ENCODE results near the gene FCER1G.

The FCER1G gene

DNA sequence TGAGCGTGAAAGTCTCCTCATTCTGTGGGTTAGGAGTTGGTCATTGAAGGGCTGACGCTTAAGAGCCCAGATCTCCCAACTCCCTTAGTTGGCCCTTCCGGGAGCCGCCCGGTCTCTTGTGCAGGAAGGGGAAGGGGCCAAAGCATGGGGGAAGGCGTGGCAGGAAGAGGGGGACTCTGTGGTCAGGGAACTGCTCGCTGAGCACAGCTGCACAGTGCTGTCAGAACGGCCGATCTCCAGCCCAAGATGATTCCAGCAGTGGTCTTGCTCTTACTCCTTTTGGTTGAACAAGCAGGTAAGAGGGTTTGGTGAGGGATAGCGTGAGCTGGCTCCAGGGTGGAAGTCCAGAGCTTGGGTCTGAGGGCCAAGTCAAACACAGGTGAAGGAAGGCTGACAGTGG lies at the start of gene FCER1G:
TSS of gene FCER1G (plus strand) at position 220 of the 400 bp plus-strand sequence. CDS start at position 247, 27 bp downstream.
- no peak for DNase-seq

DNA sequence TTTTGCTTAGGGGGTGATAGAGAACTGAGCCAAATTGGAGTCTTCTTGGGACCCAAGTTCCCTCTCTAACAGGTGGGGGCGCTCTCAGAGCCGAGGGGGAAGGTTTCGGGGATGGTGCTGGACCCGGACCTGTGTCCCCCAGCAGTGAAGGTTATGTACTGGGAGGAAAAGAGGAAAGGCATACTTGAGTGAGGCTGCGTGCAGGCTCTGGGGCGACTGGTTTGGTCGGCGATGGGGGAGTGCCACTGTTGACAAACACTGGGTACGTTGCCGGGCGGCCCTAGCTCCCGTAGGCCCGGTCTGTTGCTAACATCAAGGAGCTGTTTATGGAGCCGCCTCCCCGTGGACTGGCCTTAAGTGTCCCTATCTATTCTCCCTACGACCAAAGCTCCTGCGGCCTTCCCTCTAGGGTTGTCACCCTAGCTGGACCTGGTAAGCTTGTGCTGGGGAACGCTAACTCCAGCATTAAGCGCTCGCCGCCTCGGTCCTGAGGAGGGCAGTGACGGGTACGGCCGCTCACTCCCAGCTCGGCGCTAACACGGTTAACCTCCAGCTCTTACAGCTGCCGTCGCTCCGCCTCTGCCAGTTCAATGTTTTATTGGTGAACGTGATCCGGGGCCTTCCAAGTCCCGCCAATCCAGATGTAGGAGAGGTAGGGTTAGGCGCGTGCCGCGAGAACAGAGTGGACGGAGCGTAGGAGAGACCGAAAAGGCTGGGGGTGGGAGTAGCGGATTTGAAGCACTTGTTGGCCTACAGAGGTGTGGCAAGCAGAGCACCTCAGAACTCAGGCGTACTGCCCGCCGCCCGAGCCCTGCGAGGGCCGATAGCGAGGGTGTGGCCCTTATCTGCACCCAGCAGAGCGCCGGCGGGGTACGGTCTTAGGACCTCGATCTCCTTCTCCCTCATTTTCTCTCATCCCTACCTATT lies 49.1 kb upstream of the FCER1G start, which contains the start of gene PPOX:
TSS of gene PPOX (plus strand) at position 685 of the 927 bp plus-strand sequence. CDS start 422 bp downstream, outside the sequence.
- peak; percentile 95 for DNase-seq

DNA sequence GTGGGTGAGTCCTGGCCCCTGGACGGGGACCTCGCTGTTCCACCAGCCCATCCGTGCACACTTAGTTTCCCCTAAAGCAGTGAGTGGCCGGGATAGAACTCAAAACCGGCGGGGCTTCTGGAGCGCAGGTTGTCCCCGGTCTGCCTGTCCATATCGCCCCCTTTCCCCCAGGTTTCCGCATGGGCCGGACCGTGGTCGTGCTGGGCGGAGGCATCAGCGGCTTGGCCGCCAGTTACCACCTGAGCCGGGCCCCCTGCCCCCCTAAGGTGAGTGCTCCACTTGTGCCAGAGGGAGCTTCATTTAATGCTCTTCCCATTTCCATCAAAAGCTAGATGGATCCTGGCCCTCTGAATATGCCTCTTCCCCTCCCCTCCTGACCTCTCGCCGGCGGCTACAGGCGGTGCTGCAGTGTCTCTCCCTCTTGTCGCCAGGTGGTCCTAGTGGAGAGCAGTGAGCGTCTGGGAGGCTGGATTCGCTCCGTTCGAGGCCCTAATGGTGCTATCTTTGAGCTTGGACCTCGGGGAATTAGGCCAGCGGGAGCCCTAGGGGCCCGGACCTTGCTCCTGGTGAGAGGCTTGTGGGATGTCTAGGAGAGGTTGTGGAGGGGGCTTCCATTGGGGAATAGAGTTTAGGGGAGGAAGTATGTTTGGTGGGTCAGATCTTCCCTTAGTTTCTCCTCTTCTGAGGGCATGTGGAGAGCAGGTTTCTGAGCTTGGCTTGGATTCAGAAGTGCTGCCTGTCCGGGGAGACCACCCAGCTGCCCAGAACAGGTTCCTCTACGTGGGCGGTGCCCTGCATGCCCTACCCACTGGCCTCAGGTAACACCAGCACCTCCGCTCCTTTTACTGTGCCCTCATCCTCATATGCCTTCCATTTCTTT lies 48.2 kb upstream of the FCER1G start:
- no peak for DNase-seq

DNA sequence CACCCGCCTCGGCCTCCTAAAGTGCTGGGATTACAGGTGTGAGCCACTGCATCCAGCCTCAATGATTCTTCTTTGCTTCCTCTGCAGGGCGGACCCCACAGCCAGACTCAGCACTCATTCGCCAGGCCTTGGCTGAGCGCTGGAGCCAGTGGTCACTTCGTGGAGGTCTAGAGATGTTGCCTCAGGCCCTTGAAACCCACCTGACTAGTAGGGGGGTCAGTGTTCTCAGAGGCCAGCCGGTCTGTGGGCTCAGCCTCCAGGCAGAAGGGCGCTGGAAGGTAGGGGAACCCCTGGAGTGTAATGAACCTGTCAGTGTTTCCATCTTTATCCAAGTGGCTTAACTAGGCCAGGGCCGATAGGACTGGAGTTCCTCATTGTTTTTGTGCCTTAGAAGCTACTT lies 46.2 kb upstream of the FCER1G start:
- no peak for DNase-seq

DNA sequence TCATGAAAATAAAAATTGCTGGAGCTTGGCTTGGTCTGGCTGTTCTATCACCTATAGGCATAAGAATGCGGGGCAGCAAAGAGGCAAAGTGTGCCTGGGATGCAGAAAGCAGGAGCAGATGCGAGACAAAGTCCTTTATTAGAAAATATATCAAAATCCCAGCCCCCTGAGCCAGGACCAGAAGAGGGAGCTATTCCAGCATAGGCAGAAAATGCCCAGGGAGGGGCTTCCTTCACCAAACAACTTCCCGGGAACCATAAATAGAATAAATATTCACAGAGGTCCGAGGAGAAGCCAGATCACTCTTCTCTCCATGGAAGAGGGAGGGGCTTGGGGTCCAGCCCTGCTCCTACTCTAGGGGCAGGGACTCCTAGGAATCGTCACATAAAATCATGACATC lies 43.9 kb upstream of the FCER1G start:
- DNase-seq = no peak

DNA sequence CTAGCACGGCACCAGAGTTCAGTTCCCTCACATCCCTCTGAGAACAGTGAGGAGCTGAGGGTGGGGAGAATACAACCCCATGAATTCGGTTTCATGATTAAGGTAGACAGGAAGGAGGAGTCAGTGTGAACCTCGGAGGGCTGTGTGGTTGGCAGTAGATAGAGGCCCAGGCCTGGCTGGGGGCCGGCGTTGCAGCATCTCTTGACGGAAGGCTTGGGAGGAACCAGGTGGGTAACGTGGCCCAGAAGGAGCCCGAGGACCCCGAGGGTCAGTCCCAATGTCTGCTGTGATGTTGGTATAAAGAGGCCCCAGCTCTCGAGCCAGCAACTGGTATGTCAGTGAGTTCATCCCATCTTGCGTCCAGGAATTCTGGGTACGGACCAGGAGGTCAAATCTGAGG lies 43.4 kb upstream of the FCER1G start:
- no peak for DNase-seq

DNA sequence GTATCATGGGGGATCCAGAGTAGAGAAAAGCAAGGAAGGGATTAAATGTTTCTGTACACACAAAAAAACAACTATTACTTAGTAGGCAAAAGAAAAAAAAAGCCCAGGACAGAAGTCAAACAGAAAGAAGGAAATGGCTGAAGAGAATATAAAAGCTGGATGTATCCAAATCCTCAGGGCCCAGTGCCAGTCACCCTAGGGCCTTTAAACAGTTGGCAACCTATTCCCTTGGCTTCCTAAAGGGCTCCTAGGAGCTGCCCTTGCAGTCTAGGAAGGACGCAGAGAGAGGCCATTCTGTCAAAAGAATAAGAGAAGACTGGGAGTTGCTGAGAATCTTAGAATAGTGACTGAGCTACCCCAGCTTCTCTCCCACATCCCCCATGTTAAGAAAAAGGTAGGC lies 42.7 kb upstream of the FCER1G start:
- no peak for DNase-seq

DNA sequence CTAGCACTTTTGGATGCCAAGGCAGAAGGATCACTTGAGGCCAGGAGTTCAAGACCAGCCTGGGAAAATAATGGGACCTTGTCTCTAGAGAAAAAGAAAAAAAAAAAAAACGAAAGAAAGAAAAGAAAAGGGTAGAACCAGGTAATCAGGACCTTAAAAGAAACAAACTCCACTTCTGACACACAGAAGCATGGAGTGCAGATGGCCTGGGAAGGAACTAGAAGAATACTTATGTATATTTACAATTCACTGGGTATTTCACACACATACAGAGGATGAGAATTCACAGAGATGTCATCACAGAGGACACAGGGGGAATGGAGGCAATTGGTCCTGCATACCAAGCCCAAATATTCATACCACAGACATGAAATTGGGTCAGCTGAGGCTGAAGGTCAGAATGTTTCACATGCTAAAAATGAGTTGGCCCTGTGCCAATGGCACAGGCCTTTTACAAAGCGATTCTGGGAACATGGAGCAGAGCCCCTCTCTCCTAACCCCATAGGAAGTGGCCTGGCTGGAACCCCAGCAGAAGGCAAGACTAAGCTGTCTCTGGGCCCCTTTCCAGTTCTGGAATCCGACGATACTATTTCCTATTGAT lies 42.2 kb upstream of the FCER1G start:
- no peak for DNase-seq

DNA sequence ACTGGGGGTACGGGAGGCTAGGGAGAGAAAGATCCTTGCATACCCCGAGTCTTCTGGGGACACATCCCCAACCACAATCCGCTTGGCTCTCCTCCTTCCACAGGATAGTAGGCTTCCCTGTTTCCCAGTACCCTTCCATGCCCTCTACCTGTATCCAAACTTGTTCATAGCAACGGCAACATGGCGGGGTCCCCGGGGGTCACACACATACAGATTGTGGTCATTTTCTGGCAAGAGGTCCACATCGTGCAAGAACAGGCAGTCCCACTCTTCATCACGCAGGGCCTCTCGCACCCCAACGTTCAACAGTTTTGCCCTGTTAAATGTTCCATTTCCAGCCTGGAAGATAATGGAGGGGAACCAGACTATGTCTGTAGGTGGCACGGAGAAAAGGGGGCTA lies 41.4 kb upstream of the FCER1G start:
- no peak for DNase-seq

DNA sequence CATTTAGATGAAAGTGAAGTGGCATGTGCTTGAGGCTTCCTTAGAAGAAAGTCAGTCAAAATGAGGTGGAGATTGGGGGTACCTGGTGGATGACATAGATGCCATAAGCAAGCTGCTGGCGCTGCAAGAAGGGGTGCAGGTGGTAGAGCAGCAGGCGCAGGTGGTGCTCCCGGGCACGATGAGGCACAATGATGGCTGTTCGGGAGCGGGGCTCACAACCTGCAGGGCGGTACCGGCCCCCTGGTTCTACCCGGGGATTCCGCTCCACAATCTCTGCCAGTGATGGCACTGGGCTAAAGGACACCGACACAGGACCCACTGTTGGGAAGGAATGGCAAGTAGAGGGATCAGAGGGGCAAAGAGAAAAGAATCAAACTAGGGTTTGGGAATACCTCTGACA lies 40.2 kb upstream of the FCER1G start:
- no peak for DNase-seq

DNA sequence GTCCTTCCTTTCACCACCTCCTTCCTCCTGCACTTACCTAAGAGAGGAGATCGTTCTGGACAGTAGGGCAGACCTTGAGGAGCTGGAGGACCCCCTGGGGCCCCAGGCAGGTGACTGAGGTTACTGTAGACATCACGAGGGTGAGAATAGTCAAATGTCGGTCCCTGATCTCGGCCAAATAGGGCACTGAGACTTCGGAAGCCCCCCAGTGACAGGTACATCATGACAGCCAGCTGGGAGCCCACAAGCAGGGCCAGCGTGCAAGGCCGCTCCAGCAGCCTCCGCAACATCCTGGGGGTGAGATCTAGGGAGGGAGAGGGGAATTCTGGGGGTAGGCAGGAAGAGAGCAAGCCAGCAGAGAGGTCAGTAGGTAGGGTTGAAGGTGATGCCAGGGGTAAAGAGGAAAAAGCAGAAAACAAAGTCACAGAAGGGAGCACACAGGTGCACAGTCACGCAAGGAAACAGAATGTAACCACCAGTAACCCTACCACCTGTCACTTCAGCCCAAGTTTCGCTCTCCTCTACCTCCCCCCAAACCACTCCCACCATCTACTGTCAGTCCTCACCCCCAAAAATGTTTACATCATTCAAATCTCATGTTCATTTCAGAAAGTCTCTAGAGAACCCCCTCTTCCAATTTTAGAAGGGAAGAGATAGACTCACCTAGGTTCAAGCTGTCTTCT lies 39.2 kb upstream of the FCER1G start:
- DNase-seq = no peak

DNA sequence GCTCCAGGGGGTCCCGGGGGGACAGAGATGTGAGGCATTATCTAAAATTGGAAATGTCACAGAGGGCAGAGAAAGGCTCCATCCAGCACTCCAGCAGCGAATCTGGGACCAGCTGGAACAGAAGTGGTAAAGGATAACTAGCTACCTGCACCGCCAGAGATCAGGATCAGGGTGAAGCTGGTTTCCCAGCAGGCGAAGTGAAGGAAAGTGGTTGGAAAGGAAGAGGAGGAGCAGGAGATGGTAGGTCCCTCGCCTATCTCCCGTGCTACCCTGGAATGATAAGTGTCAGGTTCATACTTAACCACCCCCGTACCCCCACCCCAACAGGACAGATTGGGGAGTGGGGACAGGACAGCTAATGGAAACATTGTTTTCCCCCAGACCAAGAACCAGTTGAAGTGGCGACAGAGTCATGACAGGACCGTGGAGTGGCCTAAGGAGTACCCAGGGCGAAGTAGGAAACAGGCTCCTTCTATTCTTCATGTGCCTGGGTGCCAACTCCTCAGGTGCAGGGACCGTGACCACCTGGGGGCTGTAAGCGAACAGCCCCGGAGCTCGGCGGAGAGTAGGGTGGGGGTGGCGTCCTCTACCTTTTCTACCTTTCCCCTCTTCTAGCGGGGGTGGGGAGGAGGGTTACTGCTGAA lies 38.5 kb upstream of the FCER1G start:
- DNase-seq = no peak

DNA sequence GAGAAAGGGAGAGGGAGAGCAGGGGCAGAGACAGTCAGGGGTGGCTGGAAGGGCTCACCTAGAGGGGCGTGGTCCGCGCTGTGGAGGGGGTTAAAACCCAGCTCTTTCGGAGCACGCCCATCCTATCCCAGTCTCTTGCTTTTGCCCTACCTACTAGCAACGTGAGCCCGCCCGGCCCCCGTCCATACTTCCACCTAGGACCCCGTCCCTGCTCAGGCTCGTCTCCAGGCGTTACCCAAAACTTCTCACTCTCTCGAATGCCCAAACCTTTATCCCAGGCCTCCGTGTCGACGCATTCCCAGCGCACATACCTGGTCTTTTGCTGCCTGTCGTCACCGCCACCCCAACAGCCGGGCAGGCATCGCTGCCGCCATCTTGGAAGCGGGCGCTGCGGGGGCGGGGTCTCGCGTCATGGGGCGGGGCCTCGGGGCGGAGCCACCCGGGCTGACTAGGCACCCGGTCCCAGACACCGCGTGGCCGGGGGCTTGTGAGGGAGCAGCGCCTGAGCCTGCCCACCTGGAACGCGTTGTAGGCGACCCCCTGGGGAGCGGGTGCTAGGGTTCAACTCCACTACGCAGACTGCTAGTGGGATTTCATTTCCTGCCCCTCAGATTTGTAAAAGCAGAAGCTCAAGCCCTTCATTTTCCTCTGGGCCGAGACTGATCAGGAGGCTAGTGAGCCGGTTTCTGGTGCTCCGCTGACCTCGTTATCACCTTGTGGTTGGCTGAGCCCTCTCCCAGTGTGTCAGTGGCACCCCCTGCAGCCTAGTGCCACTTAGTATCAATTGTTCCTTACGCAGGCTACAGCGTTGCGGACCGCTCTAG lies 37.8 kb upstream of the FCER1G start, which contains the start of gene B4GALT3:
TSS of gene B4GALT3 (minus strand) at position 396 of the 824 bp plus-strand sequence. CDS start 1,447 bp downstream, outside the sequence.
- peak; percentile 93 for DNase-seq

DNA sequence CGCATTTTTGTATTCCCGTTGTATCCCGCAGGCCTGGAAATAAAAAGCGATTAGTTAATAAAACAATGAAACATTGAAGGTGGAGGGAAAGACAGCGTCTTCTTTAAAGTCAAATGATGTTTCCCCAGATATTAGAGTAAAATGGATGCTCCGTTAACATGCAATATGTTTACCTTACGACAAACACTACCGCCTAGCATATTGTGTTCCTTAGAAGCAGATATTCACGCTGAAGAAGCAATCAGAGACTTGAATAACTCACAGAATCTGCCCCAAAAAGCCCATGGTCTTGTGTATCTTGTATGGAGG lies 37.2 kb upstream of the FCER1G start:
- no peak for DNase-seq

DNA sequence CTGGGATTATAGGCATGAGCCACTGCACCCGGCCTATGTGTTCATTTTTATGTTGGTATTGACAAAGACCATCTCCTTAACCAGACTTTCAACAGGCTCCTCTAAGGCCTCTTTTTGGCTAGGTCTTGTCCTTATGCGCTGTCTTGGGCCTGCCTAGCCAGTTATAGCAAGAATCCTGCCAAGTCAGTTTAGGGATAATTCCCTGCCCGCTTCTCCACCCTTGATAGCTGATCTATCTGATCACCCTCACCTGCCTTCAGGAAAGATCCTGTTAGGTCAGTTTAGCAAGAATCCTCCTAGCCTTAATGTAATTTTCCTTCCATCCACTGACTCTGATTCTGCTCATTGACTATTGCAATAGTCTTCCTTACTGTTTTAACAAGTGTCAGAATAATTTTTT lies 35.4 kb upstream of the FCER1G start:
- DNase-seq = no peak

DNA sequence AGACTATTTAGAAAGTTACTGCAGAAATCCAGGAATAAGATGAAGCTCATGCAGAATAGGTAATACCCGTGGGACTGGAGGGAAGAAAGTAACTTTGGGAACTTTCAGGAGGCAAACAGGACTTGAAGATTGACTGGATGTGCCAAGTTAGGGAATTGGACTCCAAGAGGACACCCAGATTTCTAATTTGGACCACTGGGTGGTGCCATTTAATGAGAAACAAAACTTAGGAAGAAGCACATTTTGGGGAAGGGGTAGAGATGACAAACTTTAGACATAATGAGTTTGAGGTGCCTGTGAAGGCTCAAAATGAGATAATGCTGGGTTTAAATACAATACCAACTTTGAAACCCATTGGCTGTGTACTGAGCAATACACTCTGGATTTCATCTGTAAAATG lies 34.5 kb upstream of the FCER1G start:
- DNase-seq = peak; percentile 35

DNA sequence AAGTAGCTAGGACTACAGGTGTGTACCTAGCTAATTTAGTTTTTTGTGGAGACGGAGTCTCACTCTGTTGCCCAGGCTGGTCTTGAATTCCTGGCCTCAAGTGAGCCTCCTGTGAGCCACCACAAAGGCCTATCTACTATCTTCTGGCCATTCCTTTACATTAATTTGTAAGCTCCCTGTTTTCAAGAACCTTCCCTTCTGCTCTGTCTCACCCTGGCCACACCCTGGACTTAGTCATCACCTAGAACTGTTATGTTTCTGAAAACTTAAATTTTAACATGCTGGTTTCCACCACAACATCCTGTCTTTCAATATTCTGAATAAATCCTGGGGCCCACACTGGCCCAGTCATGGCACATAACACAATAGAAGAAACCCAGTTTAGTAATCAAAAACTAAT lies 32.9 kb upstream of the FCER1G start:
- peak; percentile 80 for DNase-seq

DNA sequence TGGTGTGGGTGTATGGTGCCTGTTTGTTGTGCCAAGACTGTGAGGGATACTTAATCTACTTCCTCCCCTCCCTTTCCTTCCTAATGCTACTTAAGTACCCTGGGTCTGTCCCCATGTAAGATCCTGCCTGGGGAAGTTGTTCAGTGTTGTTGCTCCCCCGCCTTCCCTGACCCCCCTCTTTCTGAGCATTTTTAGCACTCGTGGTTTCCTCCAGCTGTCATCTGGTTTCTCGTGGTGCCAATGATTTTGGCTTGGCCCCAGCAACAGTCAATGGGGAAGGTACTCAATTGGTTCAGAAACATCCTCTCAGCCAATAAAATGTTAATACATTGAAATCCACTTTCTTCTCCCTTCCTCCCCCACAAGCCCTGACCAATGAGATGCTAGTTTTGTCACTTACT lies 29.8 kb upstream of the FCER1G start:
- DNase-seq = peak; percentile 91

DNA sequence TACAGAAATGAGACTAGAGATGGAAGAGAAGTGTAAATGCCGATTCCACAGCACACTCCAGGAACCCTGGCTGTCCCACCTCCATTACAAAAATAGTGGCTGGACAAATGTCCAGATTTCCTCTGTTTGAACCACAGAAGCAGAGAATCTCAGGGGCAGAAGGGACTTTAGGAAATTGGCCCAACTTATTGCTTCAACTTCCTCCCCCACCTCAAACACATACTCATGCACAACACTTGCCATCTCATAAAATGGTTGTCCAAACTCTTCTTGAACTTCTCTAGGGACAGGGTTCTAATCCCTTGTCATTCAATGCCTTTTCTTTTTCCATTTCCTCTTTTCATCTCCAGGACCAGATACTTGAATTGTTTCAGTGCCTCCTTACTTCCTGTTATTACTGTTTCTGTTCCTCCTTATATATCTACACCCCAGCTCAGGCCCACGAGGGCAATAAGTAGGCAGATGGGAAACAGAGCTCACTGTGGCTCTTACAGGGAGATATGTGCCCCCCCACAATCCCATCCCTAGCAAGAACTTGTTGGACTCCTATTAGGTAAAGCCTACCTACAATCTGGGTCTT lies 29.3 kb upstream of the FCER1G start:
- no peak for DNase-seq

DNA sequence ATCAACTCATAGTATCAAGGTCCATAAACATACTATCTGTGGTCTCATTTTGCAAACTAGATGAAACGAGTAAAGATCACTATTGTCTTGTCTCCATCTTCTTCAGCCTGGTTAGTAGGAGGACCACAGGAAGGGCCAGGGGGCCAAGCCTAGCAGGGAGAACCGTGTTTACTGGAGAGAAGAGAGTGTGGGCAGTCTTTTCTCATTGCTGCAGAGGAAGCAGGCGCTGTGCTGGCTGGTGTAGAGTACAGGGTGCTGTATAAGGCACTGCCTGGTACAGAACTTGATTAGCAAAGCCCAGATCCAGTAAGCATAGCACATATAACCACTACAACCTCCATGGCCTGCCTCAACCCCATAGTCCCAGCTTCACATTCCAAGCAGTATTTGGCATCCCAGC lies 27.8 kb upstream of the FCER1G start:
- DNase-seq = no peak

DNA sequence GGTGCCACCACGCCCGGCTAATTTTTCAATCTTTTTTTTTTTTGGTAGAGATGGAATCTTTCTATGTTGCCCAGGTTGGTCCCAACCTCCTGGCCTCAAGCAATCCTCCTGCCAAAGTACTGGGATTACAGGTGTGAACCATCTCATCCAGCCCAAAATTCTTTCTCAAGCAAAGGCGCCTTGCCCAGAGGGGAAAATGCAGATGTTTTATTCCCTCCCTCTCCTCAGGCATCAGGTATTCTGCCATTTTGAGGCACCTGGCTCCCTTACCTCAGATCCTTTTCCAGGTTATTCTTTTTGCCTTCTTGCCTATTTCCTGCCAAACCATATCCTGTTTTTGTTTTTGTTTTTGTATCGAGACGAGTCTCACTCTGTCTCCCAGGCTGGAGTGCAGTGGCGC lies 26.7 kb upstream of the FCER1G start:
- no peak for DNase-seq

Measured in CD4-positive, alpha-beta T cell treated with Interleukin-12 subunit alpha and Interleukin-12 subunit beta, for 1 hour (primary cell).